Activated effector memory CD4-positive, alpha-beta T cell treated with anti-CD3 and anti-CD28 coated beads, Interleukin-2, amount 50 U/mL, for 16 hours (primary cell): Measurements from ENCODE around the gene GRM7.

Source experiments
- DNase-seq: peaks from one replicate; pipeline ENCODE4 v3.0.0-alpha.2; 2020

The GRM7 gene

GRCh38 chr3:7249493-7250076, 388.7 kb downstream of the GRM7 start:
- no peak for DNase-seq

GRCh38 chr3:7254251-7254650, 393.3 kb downstream of the GRM7 start:
- no peak for DNase-seq

GRCh38 chr3:7260975-7261374, 400.1 kb downstream of the GRM7 start:
- no peak for DNase-seq

- no peak for DNase-seq
These were observed 402.7 kb downstream of the GRM7 start for GRCh38 chr3:7263347-7264195.

- no peak for DNase-seq
These were observed 403.2 kb downstream of the GRM7 start for GRCh38 chr3:7264196-7264526.

GRCh38 chr3:7265736-7266135, 404.8 kb downstream of the GRM7 start:
- no peak for DNase-seq

- no peak for DNase-seq
These were observed 405.6 kb downstream of the GRM7 start for GRCh38 chr3:7266551-7266950.

GRCh38 chr3:7270731-7271130, 409.8 kb downstream of the GRM7 start:
- DNase-seq = no peak

GRCh38 chr3:7271631-7272030, 410.7 kb downstream of the GRM7 start:
- no peak for DNase-seq

- no peak for DNase-seq
These were observed 411.3 kb downstream of the GRM7 start for GRCh38 chr3:7272203-7272602.

- DNase-seq = no peak
These were observed 414.5 kb downstream of the GRM7 start for GRCh38 chr3:7275396-7275795.

- no peak for DNase-seq
These were observed 419.4 kb downstream of the GRM7 start for GRCh38 chr3:7280318-7280717.

GRCh38 chr3:7282988-7283387, 422.1 kb downstream of the GRM7 start:
- no peak for DNase-seq

- DNase-seq = no peak
These were observed 424.6 kb downstream of the GRM7 start for GRCh38 chr3:7285505-7285904.

- DNase-seq = no peak
These were observed 427.2 kb downstream of the GRM7 start for GRCh38 chr3:7288133-7288532.

- DNase-seq = no peak
These were observed 428.2 kb downstream of the GRM7 start for GRCh38 chr3:7289121-7289520.

GRCh38 chr3:7290077-7290825, 429.3 kb downstream of the GRM7 start:
- no peak for DNase-seq

GRCh38 chr3:7292362-7292761, 431.4 kb downstream of the GRM7 start:
- DNase-seq = no peak

- DNase-seq = no peak
These were observed 432.4 kb downstream of the GRM7 start for GRCh38 chr3:7293286-7293685.

- no peak for DNase-seq
These were observed 444.6 kb downstream of the GRM7 start for GRCh38 chr3:7305561-7305960.

GRCh38 chr3:7306901-7307300, 446.0 kb downstream of the GRM7 start:
- no peak for DNase-seq

- no peak for DNase-seq
These were observed 446.5 kb downstream of the GRM7 start for GRCh38 chr3:7307410-7307809.

- no peak for DNase-seq
These were observed 448.8 kb downstream of the GRM7 start for GRCh38 chr3:7309641-7310102.

- DNase-seq = no peak
These were observed 454.1 kb downstream of the GRM7 start for GRCh38 chr3:7315037-7315436.
